ENCODE data around the gene ZNF492. TPM values are rescaled to one million over a fixed set of nuclear protein-coding genes. Genes with fewer than 3 reads are reported as not detected.

Gene ZNF492
- total and polyA plus RNA-seq, 2 of the 8 experiments (the other 6 are each of a cell fraction or from before 2014, with no cell fraction given), result not detected

DNA sequence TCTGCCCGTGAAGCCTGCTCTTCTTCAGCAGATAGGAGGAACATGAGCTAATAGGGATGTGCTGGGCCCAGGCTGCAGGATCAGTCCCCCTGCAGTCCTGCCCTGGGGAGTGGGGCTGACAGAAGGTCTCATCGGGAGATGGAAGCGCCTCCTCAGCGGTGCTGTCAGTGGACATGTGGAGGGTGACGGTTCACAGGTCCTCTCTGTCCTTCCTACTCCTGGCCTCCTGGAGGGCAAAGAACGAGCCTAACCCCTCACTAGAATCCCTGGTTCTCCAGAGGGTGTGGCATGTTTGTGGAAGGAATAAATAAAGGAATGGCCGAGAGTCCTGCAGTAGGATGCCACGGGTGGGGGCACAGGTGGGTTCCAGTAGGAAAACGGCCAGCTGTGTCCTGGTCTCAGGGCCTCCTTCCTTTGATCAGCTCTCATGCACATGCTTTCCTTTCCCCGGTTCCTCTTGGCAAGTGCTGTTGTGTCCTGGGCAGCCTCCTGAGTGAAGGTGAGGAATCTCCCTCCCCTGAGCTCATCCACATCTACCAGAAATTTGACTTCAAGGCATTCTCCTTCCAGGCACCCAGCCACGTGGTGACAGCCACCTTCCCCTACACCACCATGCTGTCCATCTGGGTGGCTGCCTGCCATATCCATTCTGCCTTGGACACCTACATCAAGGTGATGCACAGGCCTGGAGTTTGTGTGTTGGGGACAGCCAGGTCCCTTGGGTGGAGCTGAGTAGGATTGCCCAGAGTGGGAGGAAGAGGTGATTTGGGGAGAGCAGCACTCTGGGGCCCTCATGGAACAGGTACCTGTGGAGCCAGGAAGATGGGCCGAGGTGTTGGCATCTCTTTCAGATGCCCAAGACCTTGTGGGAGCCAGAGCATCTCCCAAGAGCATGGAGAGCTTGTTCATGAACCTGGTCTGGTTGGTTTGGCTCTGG, 28.6 kb upstream of the ZNF492 start:
- Histone ChIP-seq H4K91ac (replicated peaks; ENCODE audit: insufficient read length, low read length) (no peak overlapping the region), H3K4me2 (ENCODE audit: insufficient read depth in 1 of 2, low read depth in 2 of 2, low read length in 2 of 2) (no peak overlapping the region), H2BK120ac (replicated peaks; ENCODE audit: low read depth, low read length) (no peak overlapping the region), H4K5ac (ENCODE audit: insufficient read length, low read depth, low read length) (no peak overlapping the region), H2AFZ (ENCODE audit: low read length) (no peak overlapping the region), H3K23ac (ENCODE audit: insufficient read length) (no peak overlapping the region), H3K79me2 (ENCODE audit: control insufficient read depth in 1 of 2, insufficient read depth in 2 of 2, low read length in 2 of 2) (no peaks in the 10 kb centered on the region), H3K9ac (replicated peaks in 1 of 4; ENCODE audit: extremely low read depth in 1 of 4, low read depth in 3 of 4, low read length in 3 of 4) (no peak overlapping the region), H3K14ac (ENCODE audit: insufficient read length) (no peak overlapping the region), H3K9me3 (ENCODE audit: insufficient read depth in 2 of 2, low read depth in 1 of 2, low read length in 1 of 2) (peaks cover 79 to 94% of the 10 kb centered on the region in 2 experiments), H3K27ac (ENCODE audit: low read depth, low read length) (no peak overlapping the region), H2AK5ac (ENCODE audit: low read depth, low read length) (no peak overlapping the region), H3K18ac (ENCODE audit: extremely low read depth, low read length) (no peak overlapping the region), H3K4me3 (ENCODE audit: extremely low read depth in 1 of 4, insufficient read depth in 2 of 4, low read depth in 3 of 4, low read length in 4 of 4) (no peak overlapping the region), H4K20me1 (replicated peaks in 1 of 2; ENCODE audit: control insufficient read depth in 1 of 2, insufficient read depth in 2 of 2, low read length in 2 of 2) (no peaks in the 10 kb centered on the region), H2BK20ac (ENCODE audit: low read length) (no peak overlapping the region), H2BK12ac (ENCODE audit: low read depth, low read length) (no peak overlapping the region), H2BK15ac (ENCODE audit: low read length) (no peak overlapping the region), H3K4ac (replicated peaks; ENCODE audit: insufficient read length, low read depth, low read length) (no peak overlapping the region), H3K79me1 (ENCODE audit: low read depth, low read length) (no peaks in the 10 kb centered on the region), H3K56ac (replicated peaks; ENCODE audit: insufficient read length, low read depth, low read length) (no peak overlapping the region), H3K27me3 (replicated peaks in 1 of 4; ENCODE audit: control insufficient read depth in 3 of 4, extremely low read depth in 1 of 4, insufficient read depth in 3 of 4, low read length in 3 of 4) (no peaks in the 10 kb centered on the region), H3K23me2 (ENCODE audit: low read depth, low read length) (no peaks in the 10 kb centered on the region), H2BK5ac (ENCODE audit: low read depth, low read length) (no peak overlapping the region), H3K36me3 (ENCODE audit: control insufficient read depth in 2 of 4, insufficient read depth in 4 of 4, low read length in 3 of 4) (no peaks in the 10 kb centered on the region), H3K4me1 (replicated peaks in 1 of 4; ENCODE audit: control insufficient read depth in 3 of 4, insufficient read depth in 4 of 4, low read length in 3 of 4) (no peaks in the 10 kb centered on the region), H4K8ac (ENCODE audit: extremely low read depth, insufficient read depth, low read length) (no peak overlapping the region)
- WGBS, 2 experiments (ENCODE audit: extremely low coverage in 1 of 2, insufficient coverage in 1 of 2, insufficient read length in 1 of 2, insufficient replicate concordance in 2 of 2, low coverage in 1 of 2, low lambda C conversion rate in 2 of 2, missing lambda C conversion rate in 1 of 2), result 77% methylated on average over 11 of the region's 12 CpGs; no CpG with 5 or more reads in 1 of the 2 experiments
- ChIA-PET POLR2A (ENCODE audit: partially characterized antibody) (no interaction called here), CTCF (ENCODE audit: partially characterized antibody) (no interaction called here)
- FAIRE-seq (no peak), DNase-seq (ENCODE audit: low read depth in 1 of 2, low spot score in 2 of 2) (no peak)
- no peak for TF ChIP-seq TBP (IDR thresholded peaks at IDR 0.05; ENCODE audit: low read depth, low read length)
- no peak for TF ChIP-seq TCF12 (IDR thresholded peaks at IDR 0.05; ENCODE audit: low read depth, low read length)
- no peak for TF ChIP-seq TAF1 (IDR thresholded peaks at IDR 0.05; ENCODE audit: low read depth, low read length)
- TF ChIP-seq MAFK (IDR thresholded peaks at IDR 0.05; ENCODE audit: low read depth, low read length), result no peak
- TF ChIP-seq CREB1 (IDR thresholded peaks at IDR 0.05), result no peak
- no peak for TF ChIP-seq NANOG (IDR thresholded peaks at IDR 0.05; ENCODE audit: insufficient read depth, low read depth, low read length, poor library complexity, severe bottlenecking)
- no peak for TF ChIP-seq SAP30 (IDR thresholded peaks at IDR 0.05; ENCODE audit: insufficient read depth, insufficient replicate concordance, low read length)
- no peak for TF ChIP-seq TEAD4 (IDR thresholded peaks at IDR 0.05; ENCODE audit: low read depth, low read length)
- TF ChIP-seq ZNF274 (IDR thresholded peaks at IDR 0.05; ENCODE audit: borderline replicate concordance, extremely low read depth, low read length), result no peak
- TF ChIP-seq EZH2 (IDR thresholded peaks at IDR 0.05; ENCODE audit: low read depth, low read length, severe bottlenecking), result no peak
- no peak for TF ChIP-seq SUZ12 (IDR thresholded peaks at IDR 0.05; ENCODE audit: low read length)
- no peak for TF ChIP-seq KDM4A (IDR thresholded peaks at IDR 0.05; ENCODE audit: low read depth, low read length, severe bottlenecking)

All from H1 (cell line).